OCI-LY3 (cell line): ENCODE results near the gene SDE2.

ENCODE experiments used
- EZH2phosphoT487 ChIP-seq: fragments of 200-600 bp; shearing (Covaris generic); IDR thresholded peaks from 2 replicates; pipeline ENCODE4 v1.6.1; 2018; ENCODE audit warnings: antibody characterized with exemption, mixed run types, low read depth
- TF ChIP-seq, protein P1 (sequence below): fragments of 200-600, 300-600 bp; sonication (generic); IDR thresholded peaks from 2 replicates; pipeline ENCODE4 v1.5.1; 2014; ENCODE audit warnings: antibody characterized with exemption, low read length, low read depth

DNA sequence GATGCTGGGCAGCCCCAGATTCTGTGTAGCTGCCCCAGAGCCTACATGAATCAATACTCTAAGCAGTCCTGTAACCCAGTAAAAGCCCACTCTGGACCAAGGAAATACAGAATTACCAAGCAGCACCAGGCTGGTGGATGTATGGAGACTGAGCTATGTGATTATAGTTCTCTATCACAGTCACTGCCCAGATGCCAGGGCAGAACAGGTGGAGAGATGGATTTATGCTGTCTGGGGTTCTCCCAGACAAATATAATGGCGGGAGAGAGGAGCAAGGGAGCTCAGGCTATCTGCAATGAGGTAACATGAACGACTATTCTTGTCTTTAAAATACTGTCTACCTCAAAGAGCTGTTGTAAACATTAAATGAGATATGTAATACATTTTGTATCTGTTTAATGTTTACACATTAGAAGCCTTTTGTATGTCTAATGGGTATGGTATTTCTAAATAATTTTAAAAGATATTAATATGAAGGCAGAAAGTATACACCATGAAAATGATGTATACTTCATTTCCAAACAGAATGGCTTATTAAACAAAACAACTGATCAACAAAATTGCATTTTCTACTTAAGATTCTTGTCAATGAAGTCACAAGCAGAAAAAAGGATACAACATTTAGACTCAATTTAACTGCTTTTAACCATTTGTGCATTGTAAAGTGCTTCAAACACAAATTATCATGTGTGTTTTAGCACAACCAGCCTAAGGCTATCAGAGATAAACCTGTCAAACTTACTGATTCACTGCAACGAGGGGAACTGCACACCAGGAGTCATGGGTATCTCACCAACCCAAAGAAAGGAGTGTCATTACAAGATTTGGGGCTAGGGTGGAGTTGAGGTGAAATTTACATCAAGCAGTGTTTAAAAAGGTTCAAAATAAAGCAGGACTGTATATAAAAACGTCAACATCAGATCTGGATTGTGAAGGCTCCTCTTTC lies 3.0 kb downstream of the SDE2 start:
- TF ChIP-seq, protein P1, sequence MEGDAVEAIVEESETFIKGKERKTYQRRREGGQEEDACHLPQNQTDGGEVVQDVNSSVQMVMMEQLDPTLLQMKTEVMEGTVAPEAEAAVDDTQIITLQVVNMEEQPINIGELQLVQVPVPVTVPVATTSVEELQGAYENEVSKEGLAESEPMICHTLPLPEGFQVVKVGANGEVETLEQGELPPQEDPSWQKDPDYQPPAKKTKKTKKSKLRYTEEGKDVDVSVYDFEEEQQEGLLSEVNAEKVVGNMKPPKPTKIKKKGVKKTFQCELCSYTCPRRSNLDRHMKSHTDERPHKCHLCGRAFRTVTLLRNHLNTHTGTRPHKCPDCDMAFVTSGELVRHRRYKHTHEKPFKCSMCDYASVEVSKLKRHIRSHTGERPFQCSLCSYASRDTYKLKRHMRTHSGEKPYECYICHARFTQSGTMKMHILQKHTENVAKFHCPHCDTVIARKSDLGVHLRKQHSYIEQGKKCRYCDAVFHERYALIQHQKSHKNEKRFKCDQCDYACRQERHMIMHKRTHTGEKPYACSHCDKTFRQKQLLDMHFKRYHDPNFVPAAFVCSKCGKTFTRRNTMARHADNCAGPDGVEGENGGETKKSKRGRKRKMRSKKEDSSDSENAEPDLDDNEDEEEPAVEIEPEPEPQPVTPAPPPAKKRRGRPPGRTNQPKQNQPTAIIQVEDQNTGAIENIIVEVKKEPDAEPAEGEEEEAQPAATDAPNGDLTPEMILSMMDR = no peak
- TF ChIP-seq EZH2phosphoT487 = no peak
